ENCODE results near the gene CDCA7L. TPM values are rescaled to one million over a fixed set of nuclear protein-coding genes. Genes with fewer than 3 reads are reported as not detected.
"Not testable (repeated sequence)": the region's sequence is repeated elsewhere in the genome, so short reads cannot be mapped to it uniquely, and the experiment has no call there.

CDCA7L gene
- total RNA-seq, 1 donor from 2014 or later: 44.4 TPM

DNA sequence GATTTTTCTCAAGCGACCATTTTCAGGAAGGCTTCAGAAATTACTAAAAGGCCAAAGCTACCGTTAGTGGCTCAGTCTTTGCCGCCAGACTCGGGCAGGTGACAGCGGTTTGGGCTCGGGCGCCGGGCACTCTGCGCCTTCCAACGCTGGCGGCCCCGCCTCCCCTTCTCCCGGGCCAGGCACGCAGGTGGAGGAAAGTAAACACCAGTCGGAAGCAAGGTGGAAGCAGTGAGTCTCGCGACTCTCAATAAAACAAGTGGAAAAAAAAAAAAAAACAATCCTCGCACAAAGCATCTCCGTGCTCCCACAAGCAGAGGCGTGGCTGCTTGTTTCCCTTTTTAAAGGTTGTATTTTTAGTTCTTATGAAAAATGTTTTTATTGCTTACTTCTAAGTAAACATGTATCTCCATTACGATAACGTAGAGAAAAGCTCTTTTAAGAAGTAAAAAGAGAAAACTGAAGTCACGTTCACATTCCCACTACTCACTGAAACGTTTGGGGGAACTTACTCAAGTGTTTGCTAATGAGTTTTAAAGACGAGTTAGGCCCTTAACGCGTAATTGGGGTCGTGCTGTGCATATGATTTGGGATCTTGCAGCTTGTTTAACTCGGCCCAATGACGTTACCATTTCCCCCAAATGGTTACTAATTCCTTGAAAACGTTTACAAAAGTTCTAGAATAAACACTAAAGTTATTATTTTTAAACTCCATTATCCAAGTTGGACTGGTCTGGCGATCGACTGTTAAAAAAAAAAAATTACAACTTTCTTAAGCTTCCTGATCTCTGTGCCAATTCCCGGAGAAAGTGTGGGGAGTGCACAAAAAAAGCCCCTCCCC, 864 bp downstream of the CDCA7L start:
- DNase-seq (ENCODE audit: low read depth in 2 of 2): peak; percentile 16 to 35

DNA sequence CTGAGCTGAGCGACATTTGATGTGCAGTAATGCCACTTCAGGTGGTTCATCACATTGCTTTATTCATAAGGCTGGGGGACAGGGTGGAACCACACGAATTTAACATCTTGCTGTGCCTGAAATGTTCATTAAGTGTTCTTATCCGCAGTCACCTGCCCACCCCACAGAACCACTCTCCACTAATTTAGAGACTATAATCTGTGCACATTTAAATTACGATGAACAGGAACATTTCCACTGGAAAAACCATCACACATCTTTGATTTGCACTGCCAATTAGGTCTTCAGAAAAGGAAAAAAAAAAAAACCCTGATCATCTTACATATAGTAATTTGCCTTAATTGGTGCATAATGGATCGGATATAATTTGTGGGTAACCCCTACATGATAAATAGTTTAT, 2.3 kb downstream of the CDCA7L start:
- no peak for DNase-seq (ENCODE audit: low read depth in 2 of 2)

DNA sequence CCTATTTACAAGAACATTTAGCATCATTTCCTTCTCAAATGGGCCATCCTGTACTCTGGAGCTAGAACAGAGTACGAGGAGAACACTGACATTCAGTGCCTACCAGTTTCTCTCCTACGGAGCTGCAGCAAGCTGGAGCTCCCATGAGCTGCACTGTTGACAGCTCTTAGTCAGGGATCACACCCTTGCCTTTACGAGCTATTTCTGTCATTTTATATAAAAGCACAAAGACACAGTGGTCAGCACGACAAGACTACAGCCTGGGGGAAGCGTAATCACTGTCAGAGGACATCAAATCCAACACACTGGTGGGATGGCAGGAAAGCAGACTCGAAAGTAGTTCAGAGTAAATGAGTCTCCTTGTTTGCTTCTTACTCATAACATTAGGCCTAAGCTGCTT, 2.7 kb downstream of the CDCA7L start:
- DNase-seq (ENCODE audit: low read depth in 2 of 2): no peak

DNA sequence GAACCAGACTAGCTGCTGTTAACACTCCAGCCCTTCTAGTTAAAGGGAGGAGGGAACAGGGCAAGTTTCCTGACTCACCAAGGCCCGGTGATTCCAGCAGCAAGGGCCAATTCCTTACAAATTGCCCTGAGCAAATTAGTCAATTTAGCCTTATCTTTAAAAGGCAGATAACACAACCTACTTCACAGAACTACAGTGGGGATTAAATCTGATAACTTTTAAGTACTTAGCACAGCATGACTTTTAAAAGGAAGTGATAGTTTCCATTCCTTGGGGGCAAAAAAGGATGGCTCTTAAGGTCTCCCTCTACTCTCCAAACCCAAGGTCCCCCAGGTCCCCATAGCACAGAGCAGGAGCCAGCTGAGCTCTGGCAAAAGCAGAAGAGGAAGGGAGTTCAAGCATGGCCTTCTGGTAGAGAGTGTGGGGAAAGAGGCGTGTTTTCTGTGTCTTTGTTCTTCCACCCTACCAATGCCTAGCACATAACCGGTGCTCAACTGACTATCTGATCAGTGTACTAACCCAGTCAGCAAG, 4.0 kb downstream of the CDCA7L start:
- DNase-seq (ENCODE audit: low read depth in 2 of 2): no peak

DNA sequence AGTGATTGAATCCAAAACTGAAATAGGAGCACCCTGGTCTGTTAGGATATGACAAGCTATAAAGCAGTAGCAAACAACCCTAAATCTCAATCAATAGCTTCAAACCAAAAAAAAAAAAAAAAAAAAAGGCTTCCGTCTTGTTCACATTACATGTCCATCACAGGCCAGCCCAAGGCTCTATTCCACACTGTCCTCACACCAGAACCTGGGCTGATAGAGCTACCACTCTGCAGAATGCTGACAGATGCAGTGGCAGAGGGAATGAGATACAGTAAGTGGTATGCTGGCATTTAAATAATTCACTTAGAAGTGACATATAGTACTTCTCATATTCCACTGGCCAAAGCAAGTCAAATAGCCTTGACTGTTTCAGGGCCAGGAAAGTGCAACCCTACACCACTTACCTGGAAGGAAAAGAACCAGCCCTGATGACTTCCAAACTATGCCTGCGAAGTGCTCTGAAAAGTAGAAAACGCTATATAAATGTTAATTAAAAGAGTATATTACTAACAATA, 5.8 kb downstream of the CDCA7L start:
- no peak for DNase-seq (ENCODE audit: low read depth in 2 of 2)

DNA sequence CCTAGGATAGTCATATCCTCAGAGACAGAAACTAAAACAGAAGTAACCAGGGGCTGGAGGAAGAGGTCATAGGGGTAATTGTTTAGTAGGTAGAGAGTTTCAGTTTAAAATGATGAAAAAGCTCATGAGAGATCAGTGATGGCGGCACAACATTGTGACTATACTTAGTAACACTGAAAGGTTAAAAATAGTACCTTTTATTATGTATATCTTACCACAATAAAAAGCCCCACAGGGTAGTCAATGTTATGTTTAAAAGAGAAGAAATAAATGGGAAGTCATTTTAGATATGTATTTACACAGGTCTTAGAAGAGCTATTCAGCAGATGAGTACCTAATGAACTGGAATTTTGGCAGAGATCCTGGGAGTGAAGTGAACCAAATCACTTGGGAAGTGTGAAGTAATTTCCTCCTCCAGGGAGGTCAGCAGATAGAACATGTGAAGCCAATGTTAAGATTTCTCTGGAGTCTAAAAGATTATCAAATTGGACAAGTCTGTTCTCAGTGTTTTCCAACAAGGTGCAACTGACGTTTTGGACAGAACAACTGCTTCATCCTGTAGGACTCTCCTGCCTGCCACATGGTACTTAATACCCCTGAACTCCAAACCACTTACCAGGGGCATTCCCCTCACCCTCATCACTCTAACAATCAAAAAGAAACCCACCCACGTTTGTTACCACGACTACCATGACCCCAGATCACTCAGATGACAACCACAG, 6.4 kb downstream of the CDCA7L start:
- peak in 1 of 2 donors; percentile 65 for DNase-seq (ENCODE audit: low read depth in 2 of 2)

DNA sequence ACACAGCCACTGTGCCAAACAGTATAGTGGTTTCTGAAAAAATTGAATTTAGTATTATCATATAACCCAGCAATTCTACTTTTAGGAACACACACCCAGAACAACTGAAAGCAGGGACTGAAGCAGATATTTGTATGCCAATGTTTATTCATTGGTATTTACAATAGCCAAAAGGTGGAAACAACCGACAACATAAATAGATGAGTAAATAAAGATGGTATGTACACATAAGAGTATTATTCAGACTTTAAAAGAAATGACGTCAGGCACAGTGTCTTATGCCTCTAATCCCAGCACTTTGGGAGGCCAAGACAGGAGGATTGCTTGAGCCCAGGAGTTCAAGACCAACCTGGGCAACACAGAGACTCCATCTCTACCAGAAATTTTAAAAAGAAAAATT, 7.2 kb downstream of the CDCA7L start:
- no peak for DNase-seq (ENCODE audit: low read depth in 2 of 2)

DNA sequence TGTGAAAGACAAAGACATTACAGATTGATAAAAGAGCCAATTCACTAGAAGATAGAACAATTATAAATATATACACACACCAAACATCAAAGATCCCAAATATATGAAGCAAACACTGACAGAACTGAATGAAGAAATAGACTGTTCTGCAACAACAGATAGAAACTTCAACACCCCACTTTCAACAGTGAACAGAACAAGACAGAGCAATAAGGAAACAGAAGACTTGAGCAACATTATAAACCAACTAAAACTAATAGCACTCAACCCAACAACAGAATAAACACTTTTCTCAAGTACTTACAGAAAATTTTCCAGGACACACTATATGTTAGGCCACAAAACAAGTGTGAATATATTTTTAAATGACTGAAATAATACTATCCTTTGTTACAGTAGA, 10.9 kb downstream of the CDCA7L start:
- DNase-seq (ENCODE audit: low read depth in 2 of 2): no peak

DNA sequence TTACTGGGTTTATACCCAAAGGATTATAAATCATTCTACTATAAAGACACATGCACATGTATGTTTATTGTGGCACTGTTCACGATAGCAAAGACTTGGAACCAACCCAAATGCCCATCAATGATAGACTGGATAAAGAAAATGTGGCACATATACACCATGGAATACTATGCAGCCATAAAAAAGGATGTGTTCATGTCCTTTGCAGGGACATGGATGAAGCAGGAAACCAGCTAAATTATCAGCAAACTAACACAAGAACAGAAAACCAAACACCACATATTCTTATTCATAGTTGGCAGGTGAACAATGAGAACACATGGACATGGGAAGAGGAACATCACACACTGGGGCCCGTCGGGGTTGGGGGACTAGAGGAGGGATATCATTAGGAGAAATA, 12.4 kb downstream of the CDCA7L start:
- not testable (repeated sequence) for DNase-seq (ENCODE audit: low read depth in 2 of 2)

DNA sequence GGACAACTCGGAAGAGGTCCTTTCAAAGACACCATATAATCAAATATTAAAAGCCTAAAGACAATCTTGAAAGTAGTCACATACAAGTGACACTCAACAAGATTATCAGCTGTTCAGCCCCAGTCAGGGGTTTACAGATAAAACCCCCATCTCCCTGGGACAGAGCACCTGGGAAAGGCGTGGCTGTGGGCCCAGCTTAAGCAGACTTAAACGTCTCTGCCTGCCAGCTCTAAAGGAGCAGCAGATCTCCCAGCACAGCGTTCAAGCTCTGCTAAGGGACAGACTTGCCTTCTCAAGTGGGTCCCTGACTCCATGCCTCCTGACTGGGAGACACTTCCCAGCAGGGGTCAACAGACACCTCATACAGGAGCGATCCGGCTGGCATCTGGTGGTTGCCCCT, 18.0 kb downstream of the CDCA7L start:
- no peak for DNase-seq (ENCODE audit: low read depth in 2 of 2)

DNA sequence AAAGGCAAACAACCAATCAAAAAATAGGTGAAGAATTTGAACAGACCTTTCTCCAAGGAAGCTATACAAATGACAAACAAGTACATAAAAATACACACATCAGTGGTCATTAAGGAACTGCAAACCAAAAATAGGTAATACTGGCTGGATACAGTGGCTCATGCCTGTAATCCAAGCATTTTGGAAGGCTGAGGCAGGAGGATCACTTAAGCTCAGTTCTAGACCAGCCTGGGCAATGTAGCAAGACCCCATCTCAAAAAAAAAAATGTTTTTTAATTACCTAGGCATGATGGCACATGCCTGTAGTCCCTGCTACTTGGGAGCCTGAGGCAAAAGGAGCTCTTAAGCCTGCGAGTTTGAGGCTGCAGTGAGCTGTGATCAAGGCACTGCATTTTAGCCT, 19.3 kb downstream of the CDCA7L start:
- no peak for DNase-seq (ENCODE audit: low read depth in 2 of 2)

DNA sequence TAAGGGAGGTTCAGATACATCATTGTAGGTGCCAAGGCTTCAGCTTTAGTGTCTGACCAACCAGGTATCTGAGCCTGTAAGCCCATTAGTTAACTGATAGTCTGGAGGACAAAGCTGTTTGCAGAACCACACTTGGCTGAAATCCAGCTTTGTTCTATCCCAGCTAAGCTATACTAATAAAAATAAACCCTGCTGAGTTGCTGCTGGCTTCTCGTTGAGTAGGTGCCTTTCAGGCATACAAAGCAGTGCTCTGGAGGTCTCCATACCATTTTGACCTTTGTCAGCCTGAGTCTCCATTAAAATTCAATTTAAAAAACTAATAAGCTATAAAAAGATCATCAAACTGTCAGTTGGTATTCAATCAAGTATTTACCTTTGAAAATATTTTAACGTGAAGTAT, 22.0 kb downstream of the CDCA7L start:
- peak; percentile 78 to 88 for DNase-seq (ENCODE audit: low read depth in 2 of 2)

DNA sequence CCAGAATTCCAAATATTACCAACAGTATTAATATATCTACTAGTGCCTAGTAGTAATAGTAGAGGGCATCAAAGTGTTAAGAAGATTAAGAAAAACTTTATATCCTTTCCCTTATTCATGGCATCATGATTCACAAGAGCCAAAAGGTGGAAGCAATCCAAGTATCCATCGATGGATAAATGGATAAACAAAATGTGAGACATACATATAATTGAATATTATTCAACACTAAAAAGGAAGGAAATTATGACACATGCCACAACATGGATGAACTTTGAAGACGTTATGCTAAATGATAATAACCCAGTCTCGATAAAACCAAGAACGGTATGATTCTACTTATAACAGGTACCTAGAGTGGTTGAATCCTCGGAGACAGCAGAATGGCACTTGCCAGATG, 23.1 kb downstream of the CDCA7L start:
- peak in 1 of 2 donors; percentile 31 for DNase-seq (ENCODE audit: low read depth in 2 of 2)

DNA sequence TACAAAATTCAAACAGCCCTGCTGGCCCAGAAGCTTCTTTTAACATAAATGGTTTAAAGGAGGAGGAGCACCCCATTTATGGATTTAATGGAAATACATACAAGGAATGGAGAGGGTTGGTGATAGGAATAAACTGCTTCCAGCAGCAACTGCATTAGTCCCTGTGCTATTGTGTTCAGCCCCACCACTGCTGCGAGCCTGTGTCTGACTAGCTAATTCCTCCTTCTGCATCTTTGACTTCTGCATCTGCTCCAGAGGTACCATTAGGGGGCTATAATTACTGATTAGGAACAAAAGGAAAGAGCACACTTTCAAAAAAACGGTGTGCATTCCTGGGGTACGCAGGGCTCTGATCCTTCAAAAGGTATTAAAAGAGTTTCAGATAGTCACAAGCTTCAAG, 24.8 kb downstream of the CDCA7L start:
- no peak for DNase-seq (ENCODE audit: low read depth in 2 of 2)

DNA sequence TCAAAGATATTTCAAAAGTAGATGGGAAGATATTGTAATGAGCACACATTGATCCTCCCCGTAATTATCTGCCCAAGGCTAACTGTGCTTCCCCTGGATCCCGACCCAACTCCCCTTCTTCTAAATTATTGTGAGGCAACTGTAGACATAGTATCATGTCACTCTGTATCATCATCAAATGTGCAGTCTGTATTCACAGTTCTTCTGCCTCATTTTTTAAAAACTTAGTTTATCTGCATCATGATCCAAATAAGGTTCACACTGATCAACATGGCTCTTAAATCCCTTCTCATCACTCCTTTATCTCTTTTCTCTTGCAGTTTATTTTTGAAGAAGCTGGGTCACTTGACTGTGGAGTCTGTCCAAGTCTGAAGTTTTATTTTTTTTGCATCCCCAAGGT, 27.5 kb downstream of the CDCA7L start:
- no peak for DNase-seq (ENCODE audit: low read depth in 2 of 2)

DNA sequence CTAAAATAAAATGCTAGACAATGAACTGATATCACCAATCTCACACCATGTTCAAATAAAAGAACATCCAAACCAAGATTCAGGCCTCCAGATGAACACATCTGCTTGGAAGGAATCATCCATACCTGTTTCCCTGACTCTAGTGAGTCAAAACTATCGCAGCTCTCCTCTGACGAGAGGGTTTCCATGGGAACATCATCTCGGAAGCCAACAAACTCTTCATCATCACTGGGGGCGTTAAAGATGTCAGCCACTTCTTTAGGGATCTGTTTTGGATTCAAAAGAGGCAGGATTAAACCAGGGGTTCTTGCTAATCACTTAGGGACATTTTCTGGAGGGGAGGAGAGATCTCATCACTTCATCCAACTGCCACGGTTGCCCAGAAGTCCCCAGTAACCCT, 29.1 kb downstream of the CDCA7L start:
- DNase-seq (ENCODE audit: low read depth in 2 of 2): no peak

DNA sequence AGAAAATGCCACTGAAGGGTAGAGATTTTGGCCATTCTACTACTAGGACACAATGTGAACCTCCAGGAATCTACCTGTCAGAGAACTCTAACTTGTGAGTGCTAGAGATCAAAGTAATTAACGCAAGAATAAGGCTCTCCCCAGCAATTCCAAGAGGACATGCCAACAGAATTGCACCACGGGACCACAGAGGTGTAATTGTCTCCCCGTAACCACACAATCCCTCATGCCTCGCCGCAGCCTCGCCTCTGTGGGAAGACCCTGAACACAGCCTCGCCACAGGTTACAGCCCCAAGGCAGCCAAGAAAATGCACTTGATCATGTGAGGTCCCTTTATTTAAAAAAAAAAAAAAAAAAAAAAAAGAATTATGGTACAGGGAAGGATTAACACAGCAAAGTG, 29.5 kb downstream of the CDCA7L start:
- no peak for DNase-seq (ENCODE audit: low read depth in 2 of 2)

DNA sequence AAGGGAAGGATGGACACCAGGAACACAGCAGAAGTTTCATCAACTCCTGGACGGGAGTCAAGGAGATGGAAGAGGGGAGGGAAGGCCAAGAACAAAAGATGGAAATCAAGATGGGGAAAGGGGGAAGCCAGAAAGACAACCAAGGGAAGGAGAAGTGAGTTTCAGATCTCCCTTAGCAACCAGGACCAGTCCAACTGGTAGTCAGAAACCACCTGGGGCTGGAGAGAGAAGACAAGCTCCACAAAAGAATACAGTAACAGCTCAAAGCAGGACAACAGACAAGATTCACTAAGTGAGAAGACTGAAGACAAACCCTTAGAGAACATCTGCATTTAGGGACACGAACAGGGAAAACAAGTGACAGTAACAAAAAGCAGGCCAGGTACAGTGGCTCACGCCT, 30.6 kb downstream of the CDCA7L start:
- DNase-seq (ENCODE audit: low read depth in 2 of 2): no peak

DNA sequence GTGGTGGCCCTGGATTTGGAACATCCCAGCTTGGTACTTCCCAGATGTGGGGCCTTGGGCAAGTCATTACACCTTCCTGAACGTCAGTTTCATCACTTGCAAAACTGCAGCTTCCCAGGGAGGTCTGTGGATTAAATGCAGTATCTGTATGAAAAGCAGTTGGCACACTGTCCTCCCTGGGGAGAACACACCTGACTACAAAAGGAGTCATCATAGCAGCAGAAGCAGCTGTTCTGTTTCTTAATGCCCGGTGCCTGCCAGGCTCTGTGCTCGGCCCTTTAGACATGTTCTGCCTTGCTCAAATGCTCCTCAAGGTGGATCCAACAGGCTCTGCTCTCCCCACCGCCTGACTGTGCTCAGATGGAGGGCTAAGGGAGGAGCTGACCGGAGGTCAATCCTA, 31.0 kb downstream of the CDCA7L start:
- no peak for DNase-seq (ENCODE audit: low read depth in 2 of 2)

DNA sequence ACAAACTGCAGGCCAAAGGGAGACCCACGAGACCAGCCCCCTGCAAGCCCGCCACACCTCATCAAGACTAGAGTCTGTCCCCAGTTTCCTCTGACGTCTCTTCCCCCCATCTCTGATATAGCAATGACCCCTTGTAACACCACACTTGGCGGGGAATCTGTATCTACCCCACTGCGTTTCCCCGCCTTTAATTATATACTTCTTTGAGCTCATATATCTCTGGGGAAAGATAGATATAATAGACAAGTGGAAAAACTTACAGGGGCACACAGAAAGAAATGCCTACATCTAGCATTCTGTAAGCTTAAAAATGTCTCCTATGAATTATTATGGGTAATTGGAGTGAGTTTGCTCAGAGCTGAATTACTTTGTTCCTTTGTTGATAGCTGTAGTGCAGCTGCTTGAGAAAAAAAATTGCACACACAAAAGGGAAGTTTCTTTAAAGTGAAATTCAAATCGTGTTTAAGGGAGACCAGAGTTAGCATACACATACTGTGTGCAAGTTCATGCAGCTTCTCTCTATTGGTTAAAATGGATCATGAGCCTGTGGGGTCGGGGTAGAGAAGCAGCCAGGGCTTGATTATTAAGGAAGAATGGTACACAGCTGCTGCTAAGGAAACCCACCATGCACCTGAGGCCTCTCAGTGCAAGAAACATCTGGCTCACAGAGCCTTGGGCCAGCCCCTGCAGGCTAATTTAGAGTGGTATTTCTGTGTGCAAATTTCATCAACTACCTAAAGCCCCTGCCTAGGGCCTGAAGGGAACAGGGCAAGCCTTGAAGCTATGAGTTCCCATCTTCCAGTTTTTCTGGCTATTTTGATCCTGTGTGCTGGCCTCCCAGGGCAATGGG, 32.5 kb downstream of the CDCA7L start:
- DNase-seq (ENCODE audit: low read depth in 2 of 2): no peak

DNA sequence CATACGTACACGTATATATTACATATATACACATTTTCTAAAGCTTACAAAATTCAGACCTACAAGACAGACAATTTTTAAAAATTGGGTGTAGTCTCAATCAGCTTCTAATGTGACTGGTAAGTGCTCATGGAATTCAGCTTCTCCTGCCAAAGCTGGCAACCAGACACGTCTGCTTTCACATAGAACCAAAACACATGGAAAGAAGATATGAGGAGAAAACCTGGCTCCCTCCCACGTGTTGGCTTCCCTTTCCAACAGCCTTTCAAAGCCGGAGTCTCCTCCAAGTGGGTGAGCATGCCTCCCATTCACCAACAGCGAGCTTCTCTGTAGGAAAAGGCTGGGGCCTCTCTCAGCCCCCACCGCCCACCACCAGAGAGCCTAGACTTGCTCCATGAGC, 33.4 kb downstream of the CDCA7L start:
- no peak for DNase-seq (ENCODE audit: low read depth in 2 of 2)
